T-helper 9 cell (primary cell): Measurements from ENCODE around the gene GSTM1.

Source experiments
- DNase-seq: peaks from one replicate; pipeline ENCODE4 v3.0.0-alpha.2; 2020

GSTM1 gene

DNA sequence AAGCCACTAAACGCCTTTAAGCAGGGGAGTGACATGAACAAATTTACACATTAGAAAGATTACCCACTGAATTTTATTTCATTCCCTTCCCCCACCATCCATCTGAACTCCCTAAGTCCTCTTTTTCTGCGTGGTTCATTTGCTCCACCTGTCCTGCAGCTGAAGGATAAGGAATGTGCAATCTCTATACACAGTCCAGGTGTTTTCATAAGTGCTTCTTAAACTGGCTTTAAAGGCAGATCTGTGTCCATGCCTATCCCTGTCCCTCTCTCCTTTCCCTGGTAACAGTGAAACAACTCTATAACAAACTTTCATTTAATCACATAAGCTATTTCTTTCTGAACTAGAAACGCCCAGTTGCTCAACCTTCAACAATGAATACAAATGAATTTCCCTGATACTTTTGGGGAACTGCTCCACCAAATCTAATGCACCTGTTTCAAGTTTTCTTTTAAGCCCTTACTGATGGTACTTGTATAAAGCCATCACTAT lies 44.8 kb downstream of the GSTM1 start:
- no peak for DNase-seq

DNA sequence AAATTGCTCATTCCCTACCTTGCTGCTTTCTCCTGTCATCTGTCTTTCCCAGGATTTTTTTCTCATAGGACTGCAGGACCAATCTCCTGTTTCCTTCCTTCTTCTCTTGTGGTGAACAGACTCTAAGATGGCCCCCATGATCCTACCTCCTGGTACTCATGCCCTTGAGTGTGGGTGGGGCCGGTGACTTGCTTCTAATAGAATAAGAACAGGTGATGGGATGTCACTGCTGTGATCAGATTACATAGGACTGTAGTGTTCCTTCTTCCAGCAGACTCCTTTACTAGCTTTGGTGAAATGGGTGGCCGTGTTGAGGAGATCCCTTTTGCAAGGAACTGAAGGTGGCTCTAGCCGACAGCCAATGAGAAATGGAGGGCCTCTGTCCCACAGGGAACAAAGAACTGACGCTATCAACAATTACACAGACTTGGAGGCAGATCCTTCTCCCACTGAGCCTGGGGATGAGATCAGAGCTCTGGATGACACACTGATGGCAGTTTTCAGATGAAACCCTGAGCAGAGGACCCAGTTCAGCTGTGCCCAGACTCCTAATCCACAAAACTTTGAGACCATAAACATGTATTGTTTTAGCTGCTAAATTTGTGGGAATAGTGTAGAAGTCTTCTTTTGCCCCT lies 45.7 kb downstream of the GSTM1 start:
- no peak for DNase-seq

DNA sequence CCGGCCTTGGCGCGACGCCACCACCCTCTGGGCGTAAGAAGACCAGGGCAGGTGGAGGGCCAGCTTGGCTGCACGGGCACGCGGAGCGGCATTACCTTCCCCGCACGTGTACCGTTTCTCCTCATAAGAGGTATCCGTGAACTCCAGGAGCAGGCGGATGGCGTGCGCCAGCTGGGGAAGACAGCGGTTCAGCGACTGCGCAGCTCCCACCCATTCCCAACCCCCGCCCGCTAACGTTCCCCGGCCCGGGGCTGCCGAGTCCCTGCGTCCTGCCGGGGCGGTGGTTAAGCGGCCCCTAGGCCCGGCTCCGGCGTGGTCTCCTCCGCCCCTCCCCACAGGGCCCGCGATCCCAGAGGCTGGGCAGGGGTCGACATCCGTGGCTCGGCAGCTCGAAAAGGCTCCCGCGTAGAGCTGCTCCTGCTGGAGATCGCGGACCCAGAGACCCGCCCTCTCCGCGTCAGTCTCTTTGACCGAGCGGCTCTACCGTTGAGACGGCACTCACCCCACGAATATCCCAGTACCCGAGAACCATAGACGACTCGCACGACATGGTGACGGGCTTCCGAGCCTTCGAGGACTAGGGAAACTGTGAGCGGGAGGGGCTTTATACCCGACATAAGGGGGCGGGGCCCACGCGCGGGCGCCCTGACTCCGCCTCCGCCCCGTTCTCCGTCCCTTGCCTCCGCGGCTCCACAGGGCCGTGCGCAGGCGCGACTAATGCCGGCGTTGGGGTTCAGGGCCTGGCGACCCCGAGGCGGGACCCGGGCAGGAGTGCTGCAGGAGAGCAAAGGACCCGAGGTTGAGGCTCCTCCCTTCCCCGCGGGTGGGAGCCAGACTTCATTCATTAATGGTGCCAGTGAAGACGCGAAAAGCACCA lies 52.4 kb downstream of the GSTM1 start:
- DNase-seq, result peak; percentile 80

DNA sequence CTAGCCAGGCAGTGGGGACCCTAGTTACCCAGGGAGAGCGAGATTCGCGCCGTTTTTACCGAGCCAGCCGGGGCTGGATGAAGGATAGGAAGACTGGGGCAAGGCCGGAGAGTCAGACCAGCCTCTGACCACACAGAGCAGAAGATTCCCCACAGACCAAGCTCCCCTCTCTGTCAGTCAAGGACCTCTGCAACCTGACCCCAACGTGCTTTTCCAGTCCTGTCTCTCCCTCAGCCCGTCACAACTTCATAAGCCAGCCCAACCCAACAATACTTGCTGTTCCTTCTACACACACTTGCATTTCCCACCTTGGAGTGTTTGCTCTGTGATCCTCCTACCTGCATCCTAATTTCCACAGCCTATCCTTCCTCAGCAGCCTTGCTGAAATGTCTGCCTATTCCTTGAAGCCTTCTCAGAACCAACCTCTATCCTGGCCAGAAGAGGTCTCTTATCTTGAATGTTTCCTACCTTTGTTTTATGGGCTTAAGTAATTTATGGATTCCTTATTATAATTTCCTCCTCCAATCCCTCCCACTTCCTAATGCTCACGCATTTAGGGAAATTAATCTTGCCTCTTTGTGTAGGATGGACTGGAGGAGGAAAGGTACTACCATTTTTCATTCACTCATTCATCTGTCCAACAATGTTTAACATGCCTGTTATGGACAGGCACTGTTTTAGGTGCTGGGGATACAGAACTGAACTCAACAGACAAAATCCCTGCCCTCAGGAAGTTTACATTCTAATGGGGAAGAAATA lies 53.2 kb downstream of the GSTM1 start, which contains the start of gene GSTM3:
Gene GSTM3, minus strand, starts transcription at position 424 of the 759 bp plus-strand sequence. CDS start 751 bp downstream, outside the sequence.
- no peak for DNase-seq
